Neuronal stem cell (in vitro differentiated cells): Measurements from ENCODE around the gene FIZ1.

Experiments used
- DNase-seq: peaks from one replicate; pipeline ENCODE4 v3.0.0-alpha.2; 2013; ENCODE audit warnings: low spot score
- H2AFZ ChIP-seq: one replicate; pipeline ENCODE4 v1.6.1; 2013; ENCODE audit warnings: mild to moderate bottlenecking, low read length, inconsistent platforms
- H2AK5ac ChIP-seq: 2 replicates; pipeline ENCODE4 v1.6.1; 2013; ENCODE audit warnings: low read depth, mild to moderate bottlenecking, inconsistent platforms, low read length, moderate library complexity, mixed read lengths
- H2BK120ac ChIP-seq: 2 replicates; pipeline ENCODE4 v1.6.1; 2013; ENCODE audit warnings: low read depth, mild to moderate bottlenecking, inconsistent platforms, low read length, moderate library complexity, mixed read lengths
- H2BK12ac ChIP-seq: one replicate; pipeline ENCODE4 v1.6.1; 2013; ENCODE audit warnings: low read length, inconsistent platforms
- H2BK15ac ChIP-seq: 2 replicates; pipeline ENCODE4 v1.6.1; 2013; ENCODE audit warnings: mild to moderate bottlenecking, low read length, inconsistent platforms, mixed read lengths
- H2BK5ac ChIP-seq: one replicate; pipeline ENCODE4 v1.6.1; 2013; ENCODE audit warnings: inconsistent platforms, mild to moderate bottlenecking, low read length, moderate library complexity
- H3K14ac ChIP-seq: one replicate; pipeline ENCODE4 v1.6.1; 2013; ENCODE audit warnings: low read length, inconsistent platforms
- H3K18ac ChIP-seq: 2 replicates; pipeline ENCODE4 v1.6.1; 2013; ENCODE audit warnings: low read length, inconsistent platforms
- H3K23ac ChIP-seq: 2 replicates; pipeline ENCODE4 v1.6.1; 2013; ENCODE audit warnings: low read depth, mild to moderate bottlenecking, mixed read lengths, low read length, inconsistent platforms; ENCODE audit not compliant: poor library complexity
- H3K27ac ChIP-seq: replicated peaks from 3 replicates; pipeline ENCODE4 v1.5.1; 2013; ENCODE audit warnings: low read length, inconsistent platforms
- H3K27me3 ChIP-seq, 3 experiments: 2 replicates each; pipeline ENCODE4 v1.6.1; 2013; ENCODE audit warnings: low read length in 3 of 3, mild to moderate bottlenecking in 2 of 3, inconsistent platforms in 1 of 3, low read depth in 1 of 3, mixed read lengths in 1 of 3, moderate library complexity in 1 of 3; ENCODE audit not compliant: control insufficient read depth in 3 of 3, insufficient read depth in 3 of 3
- H3K36me3 ChIP-seq, 2 donors: replicated peaks in 1 of 2; 2 replicates each; pipeline ENCODE4 v1.6.1; 2013; ENCODE audit warnings: low read length in 2 of 2; ENCODE audit not compliant: control insufficient read depth in 2 of 2, insufficient read depth in 2 of 2
- H3K4ac ChIP-seq: 2 replicates; pipeline ENCODE4 v1.6.1; 2013; ENCODE audit warnings: inconsistent platforms, mild to moderate bottlenecking, low read length, moderate library complexity
- H3K4me1 ChIP-seq, 2 donors: 1 replicate in 1 of 2; 2 replicates in 1 of 2; pipeline ENCODE4 v1.6.1; 2013; ENCODE audit warnings: low read length in 2 of 2, low read depth in 1 of 2; ENCODE audit not compliant: control insufficient read depth in 2 of 2, insufficient read depth in 1 of 2
- H3K4me2 ChIP-seq: one replicate; pipeline ENCODE4 v1.6.1; 2013; ENCODE audit warnings: mild to moderate bottlenecking, low read length, inconsistent platforms; ENCODE audit not compliant: insufficient read depth, poor library complexity, severe bottlenecking
- H3K4me3 ChIP-seq, 2 donors: 2 replicates each; pipeline ENCODE4 v1.5.1; 2013; ENCODE audit warnings: low read length in 2 of 2, mild to moderate bottlenecking in 2 of 2, inconsistent platforms in 1 of 2, moderate library complexity in 1 of 2
- H3K79me1 ChIP-seq: one replicate; pipeline ENCODE4 v1.6.1; 2013; ENCODE audit warnings: low read depth, mild to moderate bottlenecking, inconsistent platforms, low read length, moderate library complexity
- H3K9ac ChIP-seq: one replicate; pipeline ENCODE4 v1.6.1; 2013; ENCODE audit warnings: mild to moderate bottlenecking, low read depth, low read length, inconsistent platforms; ENCODE audit not compliant: poor library complexity
- H3K9me3 ChIP-seq, 2 donors: replicated peaks in 1 of 2; 2 replicates each; pipeline versions ENCODE3 to v1.6.1; 2013; ENCODE audit warnings: low read length in 2 of 2, mild to moderate bottlenecking in 2 of 2, inconsistent platforms in 1 of 2, low read depth in 1 of 2, mixed read lengths in 1 of 2, moderate library complexity in 1 of 2; ENCODE audit not compliant: control insufficient read depth in 2 of 2, insufficient read depth in 1 of 2
- H4K8ac ChIP-seq: one replicate; pipeline ENCODE4 v1.6.1; 2013; ENCODE audit warnings: low read depth, mild to moderate bottlenecking, inconsistent platforms, low read length, moderate library complexity
- H4K91ac ChIP-seq: one replicate; pipeline ENCODE4 v1.6.1; 2013; ENCODE audit warnings: low read length, low read depth, mild to moderate bottlenecking, inconsistent platforms; ENCODE audit not compliant: poor library complexity
- WGBS, 2 donors: extraction: QIAGEN DNeasy Blood & Tissue Kit; methylation state at CpG; one replicate each; pipeline ENCODE4 v1.1.7; 2013; ENCODE audit warnings: missing lambda C conversion rate in 2 of 2, mixed read lengths in 1 of 2; ENCODE audit not compliant: insufficient read length in 2 of 2, insufficient replicate concordance in 1 of 2; ENCODE audit errors: extremely low coverage in 2 of 2; 5-methylcytosine and 5-hydroxymethylcytosine counted together

FIZ1 gene

GRCh38 chr19:55603581-55604292 is 4.4 kb upstream of the FIZ1 start:
- peaks cover 0 to 7% of the 10 kb centered on the region in 2 donors for H3K9me3 ChIP-seq
- H2AFZ ChIP-seq, result no peak overlapping the region
- no peak overlapping the region for H4K8ac ChIP-seq
- H3K36me3 ChIP-seq, result peaks cover 1 to 17% of the 10 kb centered on the region in 2 donors
- no peak overlapping the region for H3K4me2 ChIP-seq
- no peak overlapping the region for H3K4ac ChIP-seq
- no peak overlapping the region for H2BK5ac ChIP-seq
- H3K27me3 ChIP-seq, result no peaks in the 10 kb centered on the region
- H3K4me1 ChIP-seq, result peaks cover 7 to 14% of the 10 kb centered on the region in 2 donors
- no peak overlapping the region for H3K23ac ChIP-seq
- no peak overlapping the region for H3K14ac ChIP-seq
- H3K18ac ChIP-seq, result no peak overlapping the region
- H3K9ac ChIP-seq, result no peak overlapping the region
- H3K79me1 ChIP-seq, result peaks cover 5% of the 10 kb centered on the region
- H2AK5ac ChIP-seq, result peak overlapping the region; percentile 92
- H2BK120ac ChIP-seq, result no peak overlapping the region
- DNase-seq, result no peak
- no peak overlapping the region for H4K91ac ChIP-seq
- H3K27ac ChIP-seq, result peak overlapping the region; percentile 100
- peak overlapping the region; percentile 58 for H2BK12ac ChIP-seq
- peak overlapping the region; percentile 79 for H2BK15ac ChIP-seq
- H3K4me3 ChIP-seq, result peak overlapping the region in 1 of 2 donors; percentile 78
- WGBS, 2 donors, result 100% methylated on average over 1 to 2 of the region's 22 CpGs

- Histone ChIP-seq H3K27ac (no peak overlapping the region), H3K23ac (no peak overlapping the region), H3K79me1 (peaks cover 5% of the 10 kb centered on the region), H2BK12ac (peak overlapping the region; percentile 58), H3K4me2 (no peak overlapping the region), H3K14ac (no peak overlapping the region), H2BK15ac (peak overlapping the region; percentile 79), H2AFZ (no peak overlapping the region), H3K18ac (peak overlapping the region; percentile 51), H4K8ac (no peak overlapping the region), H3K27me3 (no peaks in the 10 kb centered on the region), H3K36me3 (peaks cover 1 to 14% of the 10 kb centered on the region in 2 donors), H3K9ac (no peak overlapping the region), H2BK5ac (peak overlapping the region; percentile 27), H3K4me3 (no peak overlapping the region), H2AK5ac (peak overlapping the region; percentile 92), H3K4me1 (peaks cover 12 to 14% of the 10 kb centered on the region in 2 donors), H2BK120ac (no peak overlapping the region), H3K4ac (no peak overlapping the region), H4K91ac (no peak overlapping the region), H3K9me3 (peaks cover 0 to 7% of the 10 kb centered on the region in 2 donors)
- no CpG with 5 or more reads among the region's 21 CpGs for WGBS, 2 donors
- no peak for DNase-seq
These were observed 3.8 kb upstream of the FIZ1 start for GRCh38 chr19:55603115-55603514.

GRCh38 chr19:55602104-55603001 is 3.0 kb upstream of the FIZ1 start:
- peak overlapping the region; percentile 92 for H2AK5ac ChIP-seq
- H2BK120ac ChIP-seq, result no peak overlapping the region
- peak overlapping the region; percentile 79 for H2BK15ac ChIP-seq
- peak overlapping the region; percentile 73 for H2BK12ac ChIP-seq
- peaks cover 13 to 14% of the 10 kb centered on the region in 2 donors for H3K4me1 ChIP-seq
- H3K4ac ChIP-seq, result peak overlapping the region; percentile 81
- peak overlapping the region; percentile 22 for H4K91ac ChIP-seq
- H3K4me3 ChIP-seq, result no peak overlapping the region
- H3K4me2 ChIP-seq, result no peak overlapping the region
- H3K9me3 ChIP-seq, result peaks cover 0 to 7% of the 10 kb centered on the region in 2 donors
- H3K23ac ChIP-seq, result peak overlapping the region; percentile 10
- H3K36me3 ChIP-seq, result peaks cover 1 to 11% of the 10 kb centered on the region in 2 donors
- H3K27me3 ChIP-seq, result no peaks in the 10 kb centered on the region
- H3K79me1 ChIP-seq, result peaks cover 4% of the 10 kb centered on the region
- H3K9ac ChIP-seq, result no peak overlapping the region
- DNase-seq, result no peak
- no peak overlapping the region for H2AFZ ChIP-seq
- H3K14ac ChIP-seq, result no peak overlapping the region
- WGBS, 2 donors, result no CpG with 5 or more reads among the region's 60 CpGs
- peak overlapping the region; percentile 71 for H3K18ac ChIP-seq
- H3K27ac ChIP-seq, result no peak overlapping the region
- H2BK5ac ChIP-seq, result peak overlapping the region; percentile 27
- no peak overlapping the region for H4K8ac ChIP-seq

GRCh38 chr19:55601084-55601483 is 1.8 kb upstream of the FIZ1 start:
- DNase-seq, result no peak
- Histone ChIP-seq H3K4me1 (peaks cover 8 to 9% of the 10 kb centered on the region in 2 donors), H2BK12ac (no peak overlapping the region), H4K8ac (no peak overlapping the region), H4K91ac (no peak overlapping the region), H2AFZ (no peak overlapping the region), H3K27me3 (no peaks in the 10 kb centered on the region), H2BK5ac (no peak overlapping the region), H3K4me2 (peak overlapping the region; percentile 83), H3K4me3 (peak overlapping the region in 1 of 2 donors; percentile 78), H3K9ac (no peak overlapping the region), H2BK15ac (no peak overlapping the region), H3K36me3 (peaks cover 7 to 15% of the 10 kb centered on the region in 2 donors), H3K27ac (peak overlapping the region; percentile 83), H3K14ac (no peak overlapping the region), H2BK120ac (no peak overlapping the region), H3K4ac (no peak overlapping the region), H3K18ac (no peak overlapping the region), H2AK5ac (no peak overlapping the region), H3K79me1 (peaks cover 4% of the 10 kb centered on the region), H3K23ac (no peak overlapping the region), H3K9me3 (peaks cover 3 to 7% of the 10 kb centered on the region in 2 donors)
- WGBS, 2 donors, result no CpG with 5 or more reads among the region's 4 CpGs
